Measurements from ENCODE around the gene UBXN2A. TPM values are rescaled to one million over a fixed set of nuclear protein-coding genes. Genes with fewer than 3 reads are reported as not detected.

The UBXN2A gene
- total and polyA plus RNA-seq, 4 donors, result 4.7 to 23.3 (median 8.1) TPM

- Histone ChIP-seq H3K27me3 (ENCODE audit: control insufficient read depth in 3 of 3, insufficient read depth in 3 of 3, low read length in 2 of 3) (no peaks in the 10 kb centered on the region), H3K27ac (ENCODE audit: low read depth in 1 of 2, low read length in 1 of 2) (no peak overlapping the region), H3K4me1 (ENCODE audit: control insufficient read depth in 5 of 5, insufficient read depth in 5 of 5, low read length in 5 of 5) (no peaks in the 10 kb centered on the region), H3K9me3 (ENCODE audit: control insufficient read depth in 4 of 4, insufficient read depth in 3 of 4, low read length in 3 of 4) (no peaks in the 10 kb centered on the region), H3K4me3 (no peak overlapping the region), H3K9ac (ENCODE audit: insufficient read depth in 1 of 2, low read length in 2 of 2) (no peak overlapping the region), H3K36me3 (ENCODE audit: control insufficient read depth in 4 of 4, insufficient read depth in 4 of 4, low read length in 4 of 4) (peaks cover 0 to 15% (median 5%) of the 10 kb centered on the region in 4 donors)
- TF ChIP-seq CTCF (IDR thresholded peaks at IDR 0.05; ENCODE audit: control extremely low read depth, extremely low read depth), result no peak
- ATAC-seq (ENCODE audit: insufficient read depth, low FRiP score) (no peak), DNase-seq (no peak)
- 93 to 97% methylated on average over 14 of the region's 14 CpGs for WGBS, 2 donors
Observed at GRCh38 chr2:24022324-24022974, 82.2 kb downstream of the UBXN2A start.

- no peak for DNase-seq
- Histone ChIP-seq H3K9ac (ENCODE audit: insufficient read depth in 1 of 2, low read length in 2 of 2) (no peak overlapping the region), H3K27me3 (ENCODE audit: control insufficient read depth in 3 of 3, insufficient read depth in 3 of 3, low read length in 2 of 3) (no peaks in the 10 kb centered on the region), H3K27ac (ENCODE audit: low read depth in 1 of 2, low read length in 1 of 2) (no peak overlapping the region), H3K4me3 (no peak overlapping the region), H3K36me3 (ENCODE audit: control insufficient read depth in 4 of 4, insufficient read depth in 4 of 4, low read length in 4 of 4) (peaks cover 0 to 15% (median 5%) of the 10 kb centered on the region in 4 donors), H3K9me3 (ENCODE audit: control insufficient read depth in 4 of 4, insufficient read depth in 3 of 4, low read length in 3 of 4) (no peaks in the 10 kb centered on the region), H3K4me1 (ENCODE audit: control insufficient read depth in 5 of 5, insufficient read depth in 5 of 5, low read length in 5 of 5) (no peaks in the 10 kb centered on the region)
- no peak for TF ChIP-seq CTCF (IDR thresholded peaks at IDR 0.05; ENCODE audit: control extremely low read depth, extremely low read depth)
- WGBS, 2 donors, result 93 to 94% methylated on average over 16 of the region's 16 CpGs
- no peak for ATAC-seq (ENCODE audit: insufficient read depth, low FRiP score)
Observed at GRCh38 chr2:24022975-24023575, 82.8 kb downstream of the UBXN2A start.

DNA sequence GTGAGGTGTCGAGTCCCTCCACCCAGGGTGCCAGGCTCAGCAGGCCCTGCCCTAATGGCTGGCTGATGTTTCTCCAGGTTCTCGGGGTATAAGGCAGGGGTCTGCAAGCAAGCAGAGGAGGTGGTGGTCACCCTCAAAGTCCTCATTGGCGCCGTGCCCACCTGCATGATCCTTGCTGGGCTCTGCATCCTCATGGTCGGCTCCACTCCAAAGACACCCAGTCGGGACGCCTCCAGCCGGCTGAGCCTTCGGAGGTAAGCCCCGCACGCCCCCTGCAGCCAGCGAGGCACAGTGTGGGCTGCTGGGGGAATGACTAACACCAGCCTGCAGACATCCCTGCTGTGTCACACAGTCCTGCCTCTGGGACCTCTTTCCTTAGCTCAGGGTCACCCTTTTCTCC, 83.8 kb downstream of the UBXN2A start:
- TF ChIP-seq CTCF (IDR thresholded peaks at IDR 0.05; ENCODE audit: control extremely low read depth, extremely low read depth), result no peak
- H3K9me3 ChIP-seq (ENCODE audit: control insufficient read depth in 4 of 4, insufficient read depth in 3 of 4, low read length in 3 of 4), result no peaks in the 10 kb centered on the region
- 77 to 81% methylated on average over 12 of the region's 12 CpGs for WGBS, 2 donors
- H3K4me1 ChIP-seq (ENCODE audit: control insufficient read depth in 5 of 5, insufficient read depth in 5 of 5, low read length in 5 of 5), result no peaks in the 10 kb centered on the region
- no peak overlapping the region for H3K9ac ChIP-seq (ENCODE audit: insufficient read depth in 1 of 2, low read length in 2 of 2)
- no peak overlapping the region for H3K4me3 ChIP-seq
- DNase-seq (no peak), ATAC-seq (ENCODE audit: insufficient read depth, low FRiP score) (no peak)
- no peak overlapping the region for H3K27ac ChIP-seq (ENCODE audit: low read depth in 1 of 2, low read length in 1 of 2)
- peaks cover 0 to 18% (median 5%) of the 10 kb centered on the region in 4 donors for H3K36me3 ChIP-seq (ENCODE audit: control insufficient read depth in 4 of 4, insufficient read depth in 4 of 4, low read length in 4 of 4)
- no peaks in the 10 kb centered on the region for H3K27me3 ChIP-seq (ENCODE audit: control insufficient read depth in 3 of 3, insufficient read depth in 3 of 3, low read length in 2 of 3)

All from lung (tissue), 12 donors.